ENCODE measurements around the gene HMMR.

HMMR gene

GRCh38 chr5:163458778-163459385 is 1.6 kb upstream of the HMMR start:
- DNase-seq (ENCODE audit: low spot score): no peak

DNA sequence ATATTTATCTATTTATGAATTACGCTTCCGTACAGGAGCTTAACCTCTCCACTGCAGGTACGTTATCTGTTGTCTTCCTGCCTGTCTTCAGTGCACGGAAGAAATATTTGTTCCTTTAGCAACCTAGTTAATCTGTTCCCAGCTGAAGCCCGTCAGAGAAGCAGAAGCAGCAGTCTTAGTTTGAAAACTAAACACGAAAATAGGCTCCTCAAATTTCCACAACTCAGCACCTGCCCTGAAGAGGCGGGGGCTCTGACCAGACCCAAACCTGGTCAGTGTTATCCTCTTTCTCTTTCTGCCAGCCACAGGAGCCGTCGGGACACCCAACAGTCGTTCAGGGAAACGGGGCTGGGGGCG is 992 bp upstream of the HMMR start:
- DNase-seq (ENCODE audit: low spot score): no peak

DNA sequence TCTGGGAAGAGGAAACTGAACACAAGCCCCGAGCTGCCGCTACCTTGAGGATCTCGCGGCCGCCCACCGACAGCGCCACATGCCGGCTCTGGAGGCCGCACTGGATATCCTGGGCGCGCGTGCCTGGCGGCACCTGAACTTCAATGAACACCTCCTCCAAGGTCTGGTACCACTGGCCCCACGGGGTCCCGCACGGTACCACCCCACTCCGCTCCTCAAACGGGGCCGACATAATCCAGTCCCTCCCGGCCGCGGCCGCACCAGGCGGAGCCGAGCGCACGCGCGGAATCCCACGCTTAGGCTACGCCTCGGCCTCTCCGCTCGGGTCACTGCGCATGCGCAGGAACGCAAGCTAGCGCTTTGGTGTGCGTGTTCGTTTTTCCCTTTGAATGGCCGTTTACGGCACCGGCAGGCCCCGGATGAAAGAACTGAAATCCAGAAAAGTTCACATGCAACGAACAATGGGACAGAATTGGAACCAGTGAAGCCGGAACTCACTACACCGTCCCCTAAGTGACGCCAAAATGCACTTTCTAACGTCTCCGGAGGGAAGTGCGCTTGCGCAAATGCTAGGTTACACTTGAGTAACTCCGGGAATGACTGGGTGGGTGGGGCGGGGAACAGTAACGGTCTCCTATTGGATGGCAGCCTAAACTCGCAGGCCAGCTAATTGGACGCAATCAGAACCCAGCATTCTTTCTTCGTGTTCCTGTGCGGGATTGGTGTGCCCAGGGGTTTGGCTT is 442 bp upstream of the HMMR start, which contains the start of gene NUDCD2:
Gene NUDCD2, minus strand, starts transcription at position 284 of the 743 bp plus-strand sequence. Its CDS starts 52 bp downstream, at position 232.
- peak; percentile 88 for DNase-seq (ENCODE audit: low spot score)

DNA sequence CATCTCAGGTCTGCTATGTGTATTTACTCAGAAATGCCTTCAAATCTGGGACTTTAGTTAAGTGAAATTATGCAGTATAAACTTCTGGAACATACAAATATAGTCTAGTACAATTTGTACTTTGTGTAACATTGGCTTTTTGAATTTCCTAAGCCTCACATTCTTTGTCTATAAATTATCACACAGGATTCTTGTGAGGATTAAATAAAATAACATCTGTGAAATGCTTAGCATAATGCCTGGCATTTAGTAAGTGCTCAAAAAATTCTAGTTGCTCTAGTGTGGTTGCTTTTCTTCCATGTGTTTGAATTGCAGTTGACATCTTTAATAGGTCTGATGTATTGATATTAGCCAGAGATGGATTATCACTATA is 2.6 kb downstream of the HMMR start:
- no peak for DNase-seq (ENCODE audit: low spot score)

GRCh38 chr5:163467682-163468081 is 7.2 kb downstream of the HMMR start:
- DNase-seq (ENCODE audit: low spot score): no peak

GRCh38 chr5:163473635-163474243 is 13.3 kb downstream of the HMMR start:
- DNase-seq (ENCODE audit: low spot score): no peak

DNA sequence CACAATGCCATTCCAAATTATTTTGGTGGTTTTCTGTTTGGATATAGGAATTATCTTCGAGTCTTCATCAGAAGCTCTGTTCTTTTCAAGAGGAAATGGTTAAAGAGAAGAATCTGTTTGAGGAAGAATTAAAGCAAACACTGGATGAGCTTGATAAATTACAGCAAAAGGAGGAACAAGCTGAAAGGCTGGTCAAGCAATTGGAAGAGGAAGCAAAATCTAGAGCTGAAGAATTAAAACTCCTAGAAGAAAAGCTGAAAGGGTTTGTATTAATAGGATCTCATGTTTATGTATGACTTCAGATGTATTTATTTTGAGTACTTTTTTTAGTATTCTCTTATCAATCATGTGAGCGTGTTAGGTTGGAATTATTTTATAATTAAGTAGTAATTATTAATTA is 15.0 kb downstream of the HMMR start:
- no peak for DNase-seq (ENCODE audit: low spot score)

- DNase-seq (ENCODE audit: low spot score): no peak
Observed at GRCh38 chr5:163478126-163478981, 17.9 kb downstream of the HMMR start.

DNA sequence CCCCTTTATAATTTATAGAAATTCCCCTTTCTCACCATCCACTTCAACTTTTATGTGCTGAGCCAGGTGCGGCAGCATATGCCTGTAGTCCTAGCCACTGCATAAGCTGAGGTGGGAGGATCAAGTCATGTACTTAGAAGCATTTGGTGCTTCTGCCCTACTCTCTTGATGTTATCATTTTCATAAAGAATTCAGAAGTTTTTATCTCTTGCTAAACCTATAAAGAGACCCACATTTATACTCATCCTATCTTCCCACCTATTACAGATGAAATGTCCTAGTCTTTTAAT is 18.5 kb downstream of the HMMR start:
- no peak for DNase-seq (ENCODE audit: low spot score)

GRCh38 chr5:163489055-163489744 is 28.8 kb downstream of the HMMR start:
- no peak for DNase-seq (ENCODE audit: low spot score)

- DNase-seq (ENCODE audit: low spot score): no peak
Observed at GRCh38 chr5:163489745-163490075, 29.3 kb downstream of the HMMR start.

- DNase-seq (ENCODE audit: low spot score): no peak
Observed at GRCh38 chr5:163496286-163496685, 35.9 kb downstream of the HMMR start.

GRCh38 chr5:163497315-163497714 is 36.9 kb downstream of the HMMR start:
- no peak for DNase-seq (ENCODE audit: low spot score)

DNA sequence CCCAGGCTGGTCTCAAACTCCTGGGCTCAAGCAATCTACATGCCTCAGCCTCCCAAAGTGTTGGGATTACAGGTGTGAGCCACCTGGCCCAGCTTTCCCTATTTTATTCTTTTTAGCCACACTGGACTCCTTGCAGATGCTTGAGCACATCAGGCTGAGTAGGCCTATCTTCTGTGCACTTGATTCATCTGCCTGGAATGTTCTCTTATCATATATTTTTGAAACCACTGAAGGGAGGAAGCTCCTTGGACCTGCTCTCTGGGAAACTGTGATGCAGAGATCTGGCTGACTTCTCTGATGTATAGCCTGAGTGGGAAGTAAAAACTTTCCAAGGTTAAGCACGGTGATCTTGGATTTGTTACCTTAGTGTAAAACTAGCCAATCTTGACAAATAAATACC is 38.5 kb downstream of the HMMR start:
- no peak for DNase-seq (ENCODE audit: low spot score)

DNA sequence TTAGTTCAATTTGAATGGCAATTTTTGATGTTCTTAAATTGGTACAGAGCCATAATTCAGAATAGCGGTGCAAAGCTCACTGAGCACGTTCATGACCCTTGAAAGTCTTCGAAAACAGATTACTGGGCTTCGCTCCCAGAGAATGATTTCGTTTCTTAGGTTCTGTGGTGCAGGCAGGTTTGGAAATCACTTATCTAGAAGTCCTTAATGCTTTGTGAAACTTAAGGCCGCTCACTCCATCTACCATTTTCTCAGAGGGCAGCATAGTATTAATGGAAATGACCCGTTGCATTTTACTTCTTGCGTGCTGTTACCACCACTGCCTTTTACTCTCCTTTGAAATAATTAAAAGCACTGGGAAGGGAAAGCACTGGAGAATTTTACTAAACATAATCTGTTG is 42.1 kb downstream of the HMMR start:
- DNase-seq (ENCODE audit: low spot score): no peak

DNA sequence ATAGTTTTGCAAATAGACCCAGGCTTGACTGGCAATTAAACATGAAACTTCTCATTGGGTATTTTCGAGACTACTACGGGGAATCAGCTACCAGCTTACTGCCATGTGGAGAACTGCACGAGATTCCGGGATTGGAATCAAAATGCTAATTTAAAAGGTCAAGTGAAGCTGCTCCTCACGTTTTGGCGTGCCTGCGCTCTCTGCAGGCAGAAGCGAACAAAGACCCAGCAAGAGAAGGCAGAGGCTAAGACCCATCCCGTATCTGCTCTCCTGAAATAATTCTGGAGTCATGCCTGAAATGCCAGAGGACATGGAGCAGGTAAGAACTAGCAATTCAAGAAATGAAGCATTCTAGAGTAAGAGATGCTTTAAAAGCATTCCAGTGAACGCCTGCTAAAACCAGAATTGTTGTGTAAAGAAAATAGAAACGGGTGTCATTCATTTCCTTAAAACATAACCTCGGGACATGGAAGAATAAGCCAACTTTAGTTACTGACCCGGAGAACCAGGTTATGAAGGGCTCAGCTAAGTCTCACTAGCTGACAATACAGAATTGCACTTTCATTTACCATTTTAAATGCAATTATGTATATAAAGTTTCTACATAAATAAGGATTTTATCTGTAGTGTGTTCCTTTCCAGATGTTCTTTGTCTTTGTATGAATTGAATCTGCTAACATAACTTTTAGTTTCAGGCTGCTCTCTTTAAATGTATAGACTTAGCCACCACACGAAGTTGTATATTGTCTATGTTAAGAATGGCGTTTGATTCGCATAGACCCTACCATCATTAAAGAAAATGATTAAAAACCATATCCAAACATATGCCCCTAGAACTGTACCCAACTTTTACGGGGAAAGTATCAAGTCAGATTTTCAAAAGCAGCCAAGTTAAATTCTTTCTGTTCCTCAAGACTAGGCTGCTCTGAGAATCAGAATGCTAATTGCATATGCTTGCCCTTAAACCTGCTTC is 43.0 kb downstream of the HMMR start:
- DNase-seq (ENCODE audit: low spot score): peak; percentile 64

DNA sequence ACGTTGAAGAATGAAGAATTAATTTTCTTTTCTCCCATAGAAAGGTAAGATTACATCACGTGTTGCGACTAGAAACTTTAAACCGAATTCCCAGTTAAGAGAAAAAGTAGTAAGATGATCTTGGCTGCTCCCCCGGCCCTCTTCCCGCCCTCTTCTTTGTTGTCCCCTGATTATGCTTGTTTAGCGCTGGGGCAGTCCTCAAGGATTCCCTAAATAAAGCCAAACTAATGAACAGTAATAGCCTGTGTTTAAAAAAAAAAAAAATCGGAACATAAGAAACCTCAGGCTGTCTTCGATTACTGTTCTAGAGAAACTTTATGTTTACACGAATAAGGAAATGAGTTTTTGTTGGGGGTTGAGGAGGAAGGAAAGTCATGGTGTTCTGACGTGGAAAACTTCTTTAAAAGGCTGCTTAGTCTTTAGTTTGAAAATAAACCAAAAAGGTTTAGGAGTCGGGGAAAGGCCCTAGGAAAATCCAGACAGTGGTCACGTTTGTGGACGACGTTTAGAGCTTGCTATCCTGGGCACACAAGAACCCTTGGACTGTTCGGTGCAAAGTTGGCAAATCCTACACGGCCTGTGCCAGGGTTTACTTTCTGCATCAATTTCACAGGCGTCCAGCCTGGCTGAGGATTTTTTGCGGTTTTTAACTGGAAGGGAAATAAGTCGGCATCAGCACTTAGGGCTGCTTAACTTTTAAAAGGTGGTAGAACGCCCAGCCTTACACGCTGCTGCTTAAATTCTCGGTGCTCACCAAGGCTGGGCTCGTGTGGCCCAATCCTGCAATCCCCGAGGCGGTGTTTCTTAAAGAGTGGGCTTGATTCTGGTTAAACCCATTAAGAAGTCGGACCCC is 43.9 kb downstream of the HMMR start:
- DNase-seq (ENCODE audit: low spot score): no peak

DNA sequence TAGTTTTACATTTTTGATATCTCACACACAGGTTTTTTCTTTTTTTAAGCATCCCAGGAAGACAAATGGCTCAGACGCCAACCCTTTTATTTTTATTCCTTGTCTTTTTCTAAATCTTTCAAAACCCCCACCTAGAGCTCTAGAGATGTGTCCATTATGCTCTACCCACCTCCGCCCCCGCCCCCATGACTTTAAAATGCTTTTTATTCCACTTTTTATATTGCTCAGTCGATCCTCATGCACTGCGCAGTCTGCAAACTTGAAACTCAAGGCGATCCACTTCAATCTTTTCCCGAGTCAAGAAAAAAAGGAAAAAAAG is 44.6 kb downstream of the HMMR start:
- DNase-seq (ENCODE audit: low spot score): no peak

GRCh38 chr5:163505368-163506094 is 45.1 kb downstream of the HMMR start, which contains the start of gene MAT2B:
Gene MAT2B (plus strand): TSS chr5:163505619. CDS start chr5:163505687, 68 bp downstream.
- peak; percentile 94 for DNase-seq (ENCODE audit: low spot score)

- no peak for DNase-seq (ENCODE audit: low spot score)
Observed at GRCh38 chr5:163506095-163506457, 45.6 kb downstream of the HMMR start.

Measured in D341Med (cell line).